Esophagus squamous epithelium (tissue), 5 donors: ENCODE measurements around the gene SHC4. TPM values are rescaled to one million over a fixed set of nuclear protein-coding genes. Genes with fewer than 3 reads are reported as not detected.

ENCODE experiments used
- DNase-seq: peaks from one replicate; lab custom pipeline; 2025; lab: John Stamatoyannopoulos, UW
- H3K27ac ChIP-seq, 4 donors: fragments of 200-600 bp; sonication (generic); one replicate each; pipeline ENCODE4 v1.5.1; 2016 to 2019; ENCODE audit warnings: mild to moderate bottlenecking in 1 of 4
- H3K27me3 ChIP-seq, 4 donors: fragments of 200-600 bp; sonication (generic); 1 replicate in 3 of 4; 2 replicates in 1 of 4; pipeline versions ENCODE4 v1.5.1 to v1.6.0; 2017 to 2021; ENCODE audit warnings: antibody characterized with exemption in 1 of 4
- H3K36me3 ChIP-seq, 3 donors: fragments of 200-600 bp; sonication (generic); one replicate each; pipeline ENCODE4 v1.5.1; 2016 to 2019
- H3K4me1 ChIP-seq, 3 donors: fragments of 200-600 bp; sonication (generic); one replicate each; pipeline ENCODE4 v1.5.1; 2017 to 2019
- H3K4me3 ChIP-seq, 4 donors: fragments of 200-600 bp; sonication (generic); 1 replicate in 3 of 4; 2 replicates in 1 of 4; pipeline ENCODE4 v1.5.1; 2016 to 2019; ENCODE audit warnings: mild to moderate bottlenecking in 2 of 4, moderate library complexity in 1 of 4
- H3K9me3 ChIP-seq, 3 donors: fragments of 200-600 bp; sonication (generic); one replicate each; pipeline ENCODE4 v1.5.1; 2016 to 2019
- POLR2A ChIP-seq, 4 donors: fragments of 450-650 bp; IDR thresholded peaks; one replicate each; pipeline ENCODE4 v1.6.1; 2017; ENCODE audit warnings: antibody characterized with exemption in 4 of 4, mild to moderate bottlenecking in 4 of 4, moderate library complexity in 3 of 4
- WGBS, 2 donors: methylation state at CpG; one replicate each; pipeline ENCODE4 v1.1.5; 2018; 5-methylcytosine and 5-hydroxymethylcytosine counted together
- intact Hi-C: fragments of 100-400 bp; cut with DNase I; formaldehyde crosslinking; loops from one replicate; pipeline ENCODE4 v1.15.0; 2022
- total RNA-seq, 4 donors: library from RNA; depleted of rRNA; stranded (reverse); fragments of >200 nt; gene quantifications; one replicate each; pipeline ENCODE4 v1.1.0, GENCODE V29; 2016
- TF ChIP-seq, protein P1 (sequence below), 6 experiments: fragments of 450-650 bp in 4 of 6; fragments of 200-600 bp in 2 of 6; sonication (generic) in 2 of 6; IDR thresholded peaks; one replicate each; pipeline ENCODE4 v1.5.1; 2016 to 2019; ENCODE audit warnings: antibody characterized with exemption in 6 of 6, mild to moderate bottlenecking in 4 of 6, moderate library complexity in 4 of 6
- donor health status: DM: yes; HTN: yes; CAD: no.

SHC4 gene
- total RNA-seq, 4 donors from 2014 or later = 0.18 to 0.50 (median 0.38) TPM; not detected in 1

DNA sequence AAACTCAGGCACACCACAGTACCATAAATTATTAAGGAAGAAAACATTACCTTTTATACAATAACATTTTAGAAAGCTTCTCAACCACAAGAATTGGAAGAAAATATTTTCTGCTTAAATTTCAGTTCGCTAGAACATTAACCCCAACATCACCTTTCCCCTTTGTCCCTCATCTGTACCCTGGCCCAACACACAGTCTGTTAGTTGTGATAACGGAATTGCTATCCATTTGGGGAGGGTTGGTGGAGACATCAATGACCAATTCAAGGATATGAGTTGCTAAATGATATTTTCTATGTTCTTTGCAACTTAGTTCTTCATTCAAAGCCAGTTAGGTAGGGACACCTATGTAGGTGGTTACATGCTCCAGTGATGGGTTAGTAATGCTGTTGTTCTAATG lies 80.0 kb downstream of the SHC4 start:
- H3K9me3 ChIP-seq = no peaks in the 10 kb centered on the region
- no peaks in the 10 kb centered on the region for H3K27me3 ChIP-seq
- TF ChIP-seq, protein P1, sequence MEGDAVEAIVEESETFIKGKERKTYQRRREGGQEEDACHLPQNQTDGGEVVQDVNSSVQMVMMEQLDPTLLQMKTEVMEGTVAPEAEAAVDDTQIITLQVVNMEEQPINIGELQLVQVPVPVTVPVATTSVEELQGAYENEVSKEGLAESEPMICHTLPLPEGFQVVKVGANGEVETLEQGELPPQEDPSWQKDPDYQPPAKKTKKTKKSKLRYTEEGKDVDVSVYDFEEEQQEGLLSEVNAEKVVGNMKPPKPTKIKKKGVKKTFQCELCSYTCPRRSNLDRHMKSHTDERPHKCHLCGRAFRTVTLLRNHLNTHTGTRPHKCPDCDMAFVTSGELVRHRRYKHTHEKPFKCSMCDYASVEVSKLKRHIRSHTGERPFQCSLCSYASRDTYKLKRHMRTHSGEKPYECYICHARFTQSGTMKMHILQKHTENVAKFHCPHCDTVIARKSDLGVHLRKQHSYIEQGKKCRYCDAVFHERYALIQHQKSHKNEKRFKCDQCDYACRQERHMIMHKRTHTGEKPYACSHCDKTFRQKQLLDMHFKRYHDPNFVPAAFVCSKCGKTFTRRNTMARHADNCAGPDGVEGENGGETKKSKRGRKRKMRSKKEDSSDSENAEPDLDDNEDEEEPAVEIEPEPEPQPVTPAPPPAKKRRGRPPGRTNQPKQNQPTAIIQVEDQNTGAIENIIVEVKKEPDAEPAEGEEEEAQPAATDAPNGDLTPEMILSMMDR (IDR thresholded peaks at IDR 0.05) = no peak
- no peak for TF ChIP-seq POLR2A (IDR thresholded peaks at IDR 0.05)
- 78 to 86% methylated on average over 2 of the region's 2 CpGs for WGBS, 2 donors
- H3K4me1 ChIP-seq = peaks cover 3 to 18% (median 7%) of the 10 kb centered on the region in 3 donors
- DNase-seq = no peak
- H3K27ac ChIP-seq = no peak overlapping the region
- H3K4me3 ChIP-seq = no peak overlapping the region
- H3K36me3 ChIP-seq = no peaks in the 10 kb centered on the region
- intact Hi-C loops = no loop called here

DNA sequence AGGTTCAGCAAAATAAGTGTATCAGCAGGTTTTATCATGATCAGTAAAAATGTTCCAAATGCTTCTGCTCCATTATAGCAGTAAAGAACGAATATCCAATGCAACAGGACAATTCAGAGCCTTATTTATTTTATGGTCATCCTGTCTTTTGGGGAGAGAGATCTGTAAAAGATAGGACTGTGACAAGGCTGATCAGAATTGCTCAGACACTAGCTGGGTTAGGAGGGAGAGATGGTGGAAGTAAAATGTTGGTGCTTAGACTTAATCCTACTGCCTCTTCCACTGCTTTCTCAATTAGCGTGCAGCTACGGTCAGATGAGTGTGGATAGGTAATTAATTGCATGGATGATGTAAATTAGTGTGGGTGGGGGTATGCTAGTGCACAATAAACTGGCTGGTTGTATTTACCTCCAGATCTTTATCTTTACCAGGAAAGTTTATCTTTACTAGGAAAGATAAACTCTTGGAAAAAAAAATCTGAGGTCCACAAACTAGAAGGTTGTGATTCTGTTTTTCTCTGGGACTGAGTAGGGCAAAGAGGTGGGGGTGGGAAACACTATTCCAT lies 83.6 kb downstream of the SHC4 start:
- intact Hi-C loops = no loop called here
- no peak overlapping the region for H3K4me3 ChIP-seq
- no peaks in the 10 kb centered on the region for H3K36me3 ChIP-seq
- no peaks in the 10 kb centered on the region for H3K27me3 ChIP-seq
- DNase-seq = no peak
- TF ChIP-seq POLR2A (IDR thresholded peaks at IDR 0.05) = no peak
- TF ChIP-seq, protein P1 (IDR thresholded peaks at IDR 0.05) = no peak
- H3K9me3 ChIP-seq = no peaks in the 10 kb centered on the region
- 68 to 78% methylated on average over 3 of the region's 3 CpGs for WGBS, 2 donors
- peaks cover 3 to 27% (median 8%) of the 10 kb centered on the region in 3 donors for H3K4me1 ChIP-seq
- H3K27ac ChIP-seq = no peak overlapping the region

- H3K36me3 ChIP-seq = no peaks in the 10 kb centered on the region
- WGBS, 2 donors = 0 to 1% methylated on average over 34 to 36 of the region's 58 CpGs
- H3K4me3 ChIP-seq = peak within 1 kb of the TSS; percentile 50 to 83 (median 68)
- intact Hi-C loops = no loop called here
- peak; percentile 44 for DNase-seq
- TF ChIP-seq, protein P1 (IDR thresholded peaks at IDR 0.05) = peak in 1 of 6 experiments; percentile 32
- peak in 2 of 4 donors; percentile 49 to 86 for TF ChIP-seq POLR2A (IDR thresholded peaks at IDR 0.05)
- H3K27me3 ChIP-seq = no peaks in the 10 kb centered on the region
- H3K27ac ChIP-seq = peak within 1 kb of the TSS; percentile 65 to 93 (median 88)
- H3K4me1 ChIP-seq = peaks cover 3 to 27% (median 8%) of the 10 kb centered on the region in 3 donors
- no peaks in the 10 kb centered on the region for H3K9me3 ChIP-seq
These were observed 85.8 kb downstream of the SHC4 start, which contains the start of gene EID1 for GRCh38 chr15:48877630-48878595. Gene EID1 (plus strand): TSS chr15:48878134. CDS start chr15:48878177, 43 bp downstream.

DNA sequence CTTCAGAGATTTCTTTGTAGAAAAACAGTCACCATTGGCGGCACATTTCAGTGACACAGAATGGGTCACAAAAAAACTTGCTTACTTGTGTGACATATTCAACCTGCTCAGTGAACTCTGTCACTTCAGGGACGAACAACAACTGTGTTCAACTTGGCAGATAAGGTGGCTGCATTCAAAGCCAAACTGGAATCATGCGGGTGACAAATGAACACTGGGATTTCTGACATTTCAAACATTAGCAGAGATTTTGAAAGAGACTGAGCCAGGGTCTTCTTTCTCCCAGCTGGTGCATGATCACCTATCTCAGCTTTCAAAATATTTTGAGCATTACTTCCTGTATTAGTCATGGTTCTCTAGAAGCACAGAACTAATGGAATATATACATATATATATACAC lies 87.7 kb downstream of the SHC4 start:
- no peaks in the 10 kb centered on the region for H3K9me3 ChIP-seq
- no peak for TF ChIP-seq POLR2A (IDR thresholded peaks at IDR 0.05)
- TF ChIP-seq, protein P1 (IDR thresholded peaks at IDR 0.05) = no peak
- DNase-seq = no peak
- peaks cover 0 to 3% (median 0%) of the 10 kb centered on the region in 4 donors for H3K27me3 ChIP-seq
- H3K27ac ChIP-seq = no peak overlapping the region
- intact Hi-C loops = no loop called here
- H3K36me3 ChIP-seq = no peaks in the 10 kb centered on the region
- H3K4me1 ChIP-seq = peaks cover 3 to 27% (median 8%) of the 10 kb centered on the region in 3 donors
- WGBS, 2 donors = 70 to 86% methylated on average over 3 of the region's 3 CpGs
- H3K4me3 ChIP-seq = no peak overlapping the region
